DOHH2 (cell line): Measurements from ENCODE around the gene CAMSAP2.

ENCODE experiments used
- H3F3A ChIP-seq: fragments of 200-600 bp; sonication (generic), shearing (Covaris generic); 2 replicates; pipeline ENCODE4 v1.6.0; 2016; ENCODE audit warnings: antibody characterized with exemption, mild to moderate bottlenecking; ENCODE audit not compliant: control insufficient read depth, insufficient read depth
- H3K27ac ChIP-seq: fragments of 200-600 bp; sonication (generic); 2 replicates; pipeline ENCODE4 v1.5.1; 2014; ENCODE audit warnings: low read depth, mild to moderate bottlenecking, low read length, moderate library complexity
- H3K27me3 ChIP-seq: fragments of 200-600 bp; sonication (generic); 2 replicates; pipeline ENCODE4 v1.6.1; 2014; ENCODE audit warnings: mild to moderate bottlenecking, low read length, mixed read lengths; ENCODE audit not compliant: control insufficient read depth
- H3K36me3 ChIP-seq: fragments of 200-600 bp; sonication (generic); 2 replicates; pipeline ENCODE4 v1.6.1; 2014; ENCODE audit warnings: mild to moderate bottlenecking, low read length, moderate library complexity, mixed read lengths; ENCODE audit not compliant: control insufficient read depth
- H3K4me1 ChIP-seq: fragments of 200-600 bp; sonication (generic); 2 replicates; pipeline ENCODE4 v1.6.1; 2014; ENCODE audit warnings: mild to moderate bottlenecking, low read length, mixed read lengths; ENCODE audit not compliant: control insufficient read depth
- H3K4me2 ChIP-seq: fragments of 200-600 bp; sonication (generic); 2 replicates; pipeline ENCODE4 v1.6.0; 2014; ENCODE audit warnings: mild to moderate bottlenecking, low read length, moderate library complexity
- H3K4me3 ChIP-seq: fragments of 200-600 bp; sonication (generic); 2 replicates; pipeline ENCODE4 v1.5.1; 2014; ENCODE audit warnings: mild to moderate bottlenecking, low read length, mixed read lengths
- H3K79me2 ChIP-seq: fragments of 200-600 bp; sonication (generic); 2 replicates; pipeline ENCODE4 v1.6.1; 2014; ENCODE audit warnings: mild to moderate bottlenecking, low read length, mixed read lengths; ENCODE audit not compliant: control insufficient read depth
- H3K9me2 ChIP-seq: fragments of 200-600 bp; sonication (generic); replicated peaks from 2 replicates; pipeline ENCODE4 v1.6.1; 2014; ENCODE audit warnings: mild to moderate bottlenecking, low read length, mixed read lengths; ENCODE audit not compliant: control insufficient read depth
- H3K9me3 ChIP-seq: fragments of 200-600 bp; sonication (generic); 2 replicates; pipeline ENCODE4 v1.6.1; 2014; ENCODE audit warnings: antibody characterized with exemption, low read length, mixed read lengths; ENCODE audit not compliant: control insufficient read depth, insufficient read depth
- H4K20me1 ChIP-seq: fragments of 200-600 bp; sonication (generic); 2 replicates; pipeline ENCODE4 v1.6.0; 2014; ENCODE audit warnings: low read depth, mild to moderate bottlenecking, antibody characterized with exemption, low read length, moderate library complexity; ENCODE audit not compliant: control insufficient read depth, insufficient read depth
- CTCF ChIP-seq: fragments of 200-600 bp; sonication (generic); IDR thresholded peaks from one replicate; pipeline ENCODE4 v1.5.1; 2014; ENCODE audit warnings: antibody characterized with exemption, mild to moderate bottlenecking, low read depth, low read length; ENCODE audit not compliant: poor library complexity, severe bottlenecking
- EZH2phosphoT487 ChIP-seq: fragments of 200-600 bp; sonication (generic); IDR thresholded peaks from 2 replicates; pipeline ENCODE4 v1.6.1; 2017; ENCODE audit warnings: borderline replicate concordance, mild to moderate bottlenecking, antibody characterized with exemption, low read length, moderate library complexity, mixed read lengths

Gene CAMSAP2

DNA sequence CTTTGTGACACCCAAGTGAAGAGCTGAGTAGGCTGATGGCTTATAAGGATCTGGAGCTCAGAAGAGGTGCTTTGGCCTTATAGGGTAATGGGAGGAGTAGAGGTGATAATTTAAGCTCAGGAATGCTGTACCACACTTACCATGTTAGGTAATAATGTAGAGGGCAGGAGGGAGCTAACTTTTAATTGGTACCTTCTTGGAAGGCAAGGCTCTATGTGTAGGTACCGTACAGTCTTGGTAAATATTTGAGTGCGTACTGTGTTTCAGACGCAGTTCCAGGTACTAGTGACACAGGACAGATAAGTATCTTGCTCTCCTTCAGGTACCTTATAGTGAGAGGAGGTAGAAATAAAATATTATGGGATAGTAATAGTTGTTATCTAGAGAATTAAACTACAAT is 16.8 kb downstream of the CAMSAP2 start:
- Histone ChIP-seq H3K27ac (no peak overlapping the region), H3F3A (no peaks in the 10 kb centered on the region), H3K4me2 (no peak overlapping the region), H3K4me1 (no peaks in the 10 kb centered on the region), H4K20me1 (peaks cover 3% of the 10 kb centered on the region; the same call in 1 of the 2 replicates), H3K4me3 (no peak overlapping the region), H3K9me3 (no peaks in the 10 kb centered on the region), H3K27me3 (no peaks in the 10 kb centered on the region), H3K79me2 (peaks cover 26% of the 10 kb centered on the region), H3K9me2 (no peaks in the 10 kb centered on the region), H3K36me3 (0 out of 2 replicates have a peak, but pooled peaks cover 2% of the 10 kb centered on the region)
- TF ChIP-seq CTCF = no peak
- TF ChIP-seq EZH2phosphoT487 = no peak

- Histone ChIP-seq H3K36me3 (peaks cover 27% of the 10 kb centered on the region), H3K27ac (no peak overlapping the region), H3K4me3 (no peak overlapping the region), H3K27me3 (no peaks in the 10 kb centered on the region), H4K20me1 (0 out of 2 replicates have a peak, but pooled peaks cover 3% of the 10 kb centered on the region), H3F3A (no peaks in the 10 kb centered on the region), H3K4me2 (no peak overlapping the region), H3K9me2 (no peaks in the 10 kb centered on the region), H3K4me1 (no peaks in the 10 kb centered on the region), H3K9me3 (no peaks in the 10 kb centered on the region), H3K79me2 (peaks cover 2% of the 10 kb centered on the region)
- no peak for TF ChIP-seq EZH2phosphoT487
These were observed 23.4 kb downstream of the CAMSAP2 start for GRCh38 chr1:200762089-200762488.

GRCh38 chr1:200767321-200767720 is 28.6 kb downstream of the CAMSAP2 start:
- Histone ChIP-seq H3K27ac (no peak overlapping the region), H3K9me3 (no peaks in the 10 kb centered on the region), H3F3A (no peaks in the 10 kb centered on the region), H3K4me3 (no peak overlapping the region), H3K27me3 (no peaks in the 10 kb centered on the region), H3K79me2 (no peaks in the 10 kb centered on the region), H3K4me1 (no peaks in the 10 kb centered on the region), H3K4me2 (no peak overlapping the region), H3K36me3 (peaks cover 33% of the 10 kb centered on the region), H4K20me1 (no peaks in the 10 kb centered on the region), H3K9me2 (no peaks in the 10 kb centered on the region)
- TF ChIP-seq EZH2phosphoT487 (no peak), CTCF (no peak)

DNA sequence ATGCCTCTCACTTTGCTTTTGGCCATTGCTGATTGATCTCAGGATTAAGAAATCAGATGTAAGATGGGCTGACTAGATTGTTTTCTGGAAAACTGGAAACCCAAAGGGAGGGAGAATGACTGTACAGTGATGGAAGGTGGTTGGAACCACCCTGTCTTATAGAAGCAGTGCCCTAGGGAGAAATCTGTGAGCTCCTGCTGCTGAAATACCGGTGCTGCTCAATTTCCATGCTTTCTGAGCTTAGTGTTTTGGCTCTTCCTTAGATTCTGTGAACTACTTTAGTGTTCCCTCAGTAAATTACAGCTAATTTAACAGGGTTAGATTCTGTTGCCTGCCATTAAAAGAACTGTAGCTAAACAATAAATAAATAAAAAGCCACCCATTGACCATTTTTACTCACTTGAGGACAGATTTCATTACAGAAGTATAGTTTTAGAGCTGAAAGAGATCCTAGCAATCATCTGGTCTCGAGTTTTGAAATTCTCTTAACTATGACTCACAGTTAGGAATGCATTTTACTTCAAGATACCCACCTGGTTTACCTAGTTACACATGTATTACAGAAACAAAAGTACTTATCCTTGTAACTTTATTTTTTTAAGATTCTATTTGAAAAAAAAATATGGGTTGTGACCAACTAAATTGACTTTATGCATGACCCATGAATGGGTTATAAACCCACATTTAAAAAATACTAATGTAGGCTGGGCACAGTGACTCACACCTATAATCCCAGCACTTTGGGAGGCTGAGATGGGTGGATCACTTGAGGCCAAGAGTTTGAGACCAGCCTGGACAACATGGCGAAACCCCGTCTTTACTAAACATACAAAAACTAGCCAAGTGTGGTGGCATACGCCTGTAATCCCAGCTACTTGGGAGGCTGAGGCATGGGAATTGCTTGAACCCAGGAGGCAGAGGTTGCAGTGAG is 33.2 kb downstream of the CAMSAP2 start:
- no peaks in the 10 kb centered on the region for H3K9me3 ChIP-seq
- H4K20me1 ChIP-seq = no peaks in the 10 kb centered on the region
- no peaks in the 10 kb centered on the region for H3K27me3 ChIP-seq
- H3K79me2 ChIP-seq = 0 out of 2 replicates have a peak, but pooled peaks cover 4% of the 10 kb centered on the region
- no peaks in the 10 kb centered on the region for H3K9me2 ChIP-seq
- no peak overlapping the region for H3K4me3 ChIP-seq
- H3K36me3 ChIP-seq = peaks cover 20% of the 10 kb centered on the region
- no peak overlapping the region for H3K4me2 ChIP-seq
- no peak for TF ChIP-seq EZH2phosphoT487
- TF ChIP-seq CTCF = no peak
- H3K4me1 ChIP-seq = peaks cover 4% of the 10 kb centered on the region; the same call in 1 of the 2 replicates
- no peaks in the 10 kb centered on the region for H3F3A ChIP-seq
- H3K27ac ChIP-seq = no peak overlapping the region
